ENCODE measurements around the gene VAPA. TPM values are rescaled to one million over a fixed set of nuclear protein-coding genes. Genes with fewer than 3 reads are reported as not detected.

VAPA gene
- total and polyA plus RNA-seq, 9 of the 15 experiments (the other 6 are each of a cell fraction or from before 2014, with no cell fraction given) = 219 to 902 (median 526) TPM

DNA sequence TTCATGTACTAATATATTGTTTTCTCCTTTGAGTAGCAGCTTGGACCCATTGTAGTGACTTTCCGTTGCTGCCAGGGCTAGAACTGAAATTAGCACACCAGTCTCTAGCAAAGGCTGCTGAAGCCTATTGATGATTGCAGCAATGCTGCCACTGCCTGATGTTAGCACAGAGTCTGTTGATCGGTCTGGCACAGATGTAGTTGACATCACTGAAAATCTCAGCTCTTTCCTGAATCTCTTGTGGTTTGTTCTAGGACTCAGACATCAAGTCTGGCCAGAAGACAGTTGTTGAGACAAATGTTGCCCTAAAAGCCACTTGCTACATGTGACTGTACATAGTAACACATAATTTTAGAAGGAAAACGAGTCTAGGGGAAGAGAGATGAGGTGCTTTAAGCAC lies 47.2 kb downstream of the VAPA start:
- Histone ChIP-seq H4K20me1 (replicated peaks; ENCODE audit: control insufficient read depth, insufficient read depth, low read length) (no peaks in the 10 kb centered on the region), H3K36me3 (ENCODE audit: control insufficient read depth, insufficient read depth, low read length) (peaks cover 16% of the 10 kb centered on the region; the same call in 2 of the 3 replicates), H3K27ac (ENCODE audit: extremely low read depth, low read depth, low read length) (no peak overlapping the region), H3K27me3 (ENCODE audit: control insufficient read depth in 2 of 2, insufficient read depth in 2 of 2, low read length in 2 of 2) (no peaks in the 10 kb centered on the region), H2AFZ (ENCODE audit: low read depth, low read length) (no peak overlapping the region), H3K4me1 (replicated peaks in 1 of 2; ENCODE audit: control insufficient read depth in 2 of 2, insufficient read depth in 2 of 2, low read length in 2 of 2) (peaks cover 0 to 13% of the 10 kb centered on the region in 2 experiments; a peak in 3 of 5 replicates), H3K9me1 (ENCODE audit: control insufficient read depth, insufficient read depth, low read length) (no peaks in the 10 kb centered on the region), H3K79me2 (ENCODE audit: control insufficient read depth, insufficient read depth, low read length) (peaks cover 7% of the 10 kb centered on the region; the same call in 1 of the 3 replicates), H3K4me3 (no peak overlapping the region), H3K9ac (ENCODE audit: insufficient read depth in 1 of 2, low read depth in 2 of 2, low read length in 2 of 2) (no peak overlapping the region), H3K9me3 (replicated peaks; ENCODE audit: control insufficient read depth, insufficient read depth, low read depth, low read length) (no peaks in the 10 kb centered on the region), H3K4me2 (ENCODE audit: insufficient read depth, low read length) (no peak overlapping the region)
- POLR2A ChIA-PET = interaction anchor here (1.0 to 2.0 kb wide), 2 partner anchors 11 to 18 kb away, joined by 3 to 8 read pairs; no protein-coding TSS in a partner anchor
- no TSS peak for BruUV-seq (replicated peaks)
- ATAC-seq (peak; percentile 45), FAIRE-seq (no peak), DNase-seq (ENCODE audit: extremely low read depth in 1 of 4, low spot score in 3 of 4) (no peak)
- CTCF ChIA-PET (ENCODE audit: low intra/inter-chr PET ratio) = no interaction called here
- in situ Hi-C loops (cut with MboI) = no loop called here
- TF ChIP-seq COPS2 (conservative IDR thresholded peaks at IDR 0.05) (no peak), POLR2AphosphoS2 (IDR thresholded peaks at IDR 0.05; ENCODE audit: low read length) (0 out of 2 replicates have a peak, but pooled peaks have one; percentile 45), POLR2A (conservative IDR thresholded peaks at IDR 0.05) (0 out of 2 replicates have a peak, but pooled peaks have one; percentile 31), SMAD4 (CRISPR knock-in tag; conservative IDR thresholded peaks at IDR 0.05) (0 out of 2 replicates have a peak, but pooled peaks have one; percentile 26), ZNF764 (CRISPR knock-in tag; IDR thresholded peaks at IDR 0.05; ENCODE audit: low read depth) (no peak), KDM1A (IDR thresholded peaks at IDR 0.05) (peak in 1 of 2 experiments; percentile 42; a peak in 1 of 4 replicates)
- intact Hi-C loops (cut with micrococcal nuclease) = no loop called here
- 44% methylated on average over 3 of the region's 3 CpGs for WGBS (ENCODE audit: insufficient coverage, low coverage, missing lambda C conversion rate)
